GM19193 (cell line): ENCODE results near the gene CENPN.

Experiments used
- POLR2A ChIP-seq: IDR thresholded peaks from 4 replicates; pipeline ENCODE4 v1.6.1; 2011; ENCODE audit not compliant: insufficient read depth, insufficient read length; ENCODE audit errors: extremely low read depth

CENPN gene

DNA sequence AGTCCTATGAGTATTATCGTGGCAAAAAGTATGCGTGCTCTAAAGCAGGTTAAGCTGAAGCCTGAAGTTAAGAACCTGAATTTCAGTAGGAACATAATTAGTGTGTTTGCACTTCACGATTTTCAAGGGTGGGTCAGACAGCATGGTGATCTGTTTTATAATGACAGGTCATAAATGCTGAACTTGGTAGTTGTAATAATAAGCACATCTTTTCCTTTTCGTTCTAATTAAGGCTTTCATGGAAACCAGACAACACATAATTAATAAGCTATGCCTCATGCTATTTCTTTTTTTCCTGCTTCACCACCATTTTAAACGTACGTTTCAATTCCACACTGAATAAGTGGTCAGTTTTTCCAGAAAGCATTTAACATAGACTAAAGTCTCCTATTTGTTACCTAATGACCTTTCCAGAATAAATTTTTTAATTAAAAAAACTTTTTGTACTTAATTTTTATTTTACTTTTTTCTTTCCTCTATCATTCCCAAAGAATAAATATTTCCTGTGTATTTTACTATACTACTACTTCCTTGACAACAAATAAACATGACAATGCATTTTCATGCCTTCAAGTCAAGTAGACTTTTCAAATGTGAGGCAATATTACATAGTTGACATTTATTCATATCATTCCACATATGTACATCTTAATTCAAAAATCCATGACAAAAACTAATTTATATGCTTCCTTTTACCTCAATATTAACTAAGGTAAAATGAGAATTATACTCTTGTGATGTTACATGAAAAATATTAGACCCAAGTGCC, 22.7 kb upstream of the CENPN start:
- TF ChIP-seq POLR2A, result no peak

DNA sequence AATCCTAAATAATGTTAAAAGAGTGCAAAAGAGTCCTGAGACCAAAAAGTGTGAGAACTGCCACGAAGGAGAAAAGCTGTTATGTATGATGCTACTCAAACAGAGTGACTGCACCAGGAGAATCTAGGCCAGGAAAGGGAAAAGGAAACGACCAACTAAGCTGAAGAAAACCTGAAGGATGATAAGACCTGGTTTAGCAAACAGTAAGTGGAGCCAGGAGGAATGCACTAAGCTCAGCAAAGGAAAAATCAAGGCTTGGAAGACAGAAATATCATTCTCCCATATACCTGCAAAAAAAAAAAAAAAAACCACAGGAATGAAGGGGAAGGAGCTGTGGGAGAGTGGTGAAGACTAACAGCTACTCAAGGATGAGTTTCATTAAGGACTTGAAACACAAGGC, 21.4 kb upstream of the CENPN start:
- TF ChIP-seq POLR2A, result no peak

- no peak for TF ChIP-seq POLR2A
These were observed 20.5 kb upstream of the CENPN start for GRCh38 chr16:80986557-80986956.

GRCh38 chr16:80988756-80989155, 18.3 kb upstream of the CENPN start:
- TF ChIP-seq POLR2A, result no peak

DNA sequence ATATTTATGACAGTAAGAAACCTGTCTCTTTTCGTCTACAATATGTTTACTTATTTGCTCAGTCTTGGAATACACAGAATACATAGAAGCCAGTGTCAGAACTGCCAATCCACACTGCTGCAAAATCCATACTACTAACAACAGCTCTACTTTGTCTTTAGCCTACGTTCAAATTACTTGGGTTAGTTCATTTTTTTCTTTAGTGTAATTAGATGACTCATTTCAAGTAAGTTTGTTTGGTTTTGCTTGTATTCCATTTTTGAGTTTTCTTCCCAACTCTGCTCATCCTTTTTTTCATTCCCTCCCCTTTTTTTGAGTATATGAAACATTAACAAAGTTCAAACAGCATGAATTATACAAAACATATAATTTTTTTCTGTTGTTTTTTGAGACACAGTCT, 17.2 kb upstream of the CENPN start:
- no peak for TF ChIP-seq POLR2A

DNA sequence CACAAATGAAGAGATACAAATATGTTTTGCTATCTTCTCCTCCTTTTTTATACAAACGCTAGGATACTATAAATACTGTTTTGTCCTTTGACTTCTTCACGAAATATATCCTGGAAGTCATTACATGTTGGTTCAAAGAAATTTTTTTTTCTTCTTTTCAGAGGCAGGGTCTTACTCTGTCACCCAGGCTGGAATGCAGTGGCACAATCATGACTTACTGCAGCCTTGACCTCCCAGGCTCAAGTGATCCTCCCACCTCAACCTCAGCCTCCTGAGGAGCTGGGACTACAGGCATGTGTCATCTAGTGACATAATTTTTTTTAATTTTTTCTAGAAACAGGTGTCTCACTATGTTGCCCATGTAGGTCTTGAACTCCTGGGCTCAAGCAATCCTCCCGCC, 16.4 kb upstream of the CENPN start:
- no peak for TF ChIP-seq POLR2A

GRCh38 chr16:80990978-80991377, 16.0 kb upstream of the CENPN start:
- no peak for TF ChIP-seq POLR2A

- TF ChIP-seq POLR2A, result no peak
These were observed 15.1 kb upstream of the CENPN start for GRCh38 chr16:80991792-80992430.

DNA sequence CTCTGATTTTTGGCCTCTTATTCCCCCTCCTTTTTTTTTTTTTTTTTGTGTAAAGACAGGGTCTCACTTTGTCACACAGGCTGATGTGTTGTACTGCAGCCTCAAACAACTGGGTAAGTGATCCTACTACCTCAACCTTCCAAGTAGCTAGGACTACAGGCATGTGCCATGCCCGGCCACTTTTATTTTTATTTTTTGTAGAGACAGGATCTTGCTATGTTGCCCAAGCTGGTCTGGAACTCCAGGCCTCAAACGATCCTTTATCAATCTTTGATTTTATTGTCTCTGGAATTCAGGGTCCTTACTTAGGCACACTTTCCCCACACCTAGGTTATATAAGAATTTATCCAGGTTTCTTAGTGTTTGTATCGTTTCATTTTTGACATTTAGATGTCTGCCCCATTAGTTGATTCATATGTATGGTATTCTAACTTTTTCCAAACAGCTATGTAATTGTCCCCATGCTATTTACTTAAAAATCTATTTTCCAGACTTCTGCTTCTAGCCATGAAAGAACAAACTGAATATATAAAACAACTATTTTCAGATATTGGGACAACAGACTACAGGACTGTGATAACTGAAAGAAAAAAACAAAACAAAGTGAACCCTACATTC, 14.2 kb upstream of the CENPN start:
- TF ChIP-seq POLR2A, result no peak

DNA sequence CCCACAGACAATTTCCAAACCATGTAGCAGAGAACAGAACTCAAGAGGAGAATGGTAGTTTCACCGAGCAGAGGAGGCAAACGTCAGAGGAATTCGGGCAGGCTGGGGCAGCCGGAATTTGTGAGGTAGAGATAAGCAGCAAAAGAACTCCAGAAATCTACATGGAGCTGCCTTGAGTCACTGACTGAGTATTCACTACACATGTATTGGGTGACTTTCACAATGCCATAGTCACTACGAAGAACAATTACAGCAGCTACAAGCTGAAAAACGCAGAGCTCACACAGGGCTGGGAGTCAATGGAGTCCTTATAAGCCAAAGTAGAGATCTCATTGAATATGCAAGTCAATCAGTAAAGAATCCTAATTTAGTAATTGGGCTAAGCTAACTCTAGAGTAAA, 13.7 kb upstream of the CENPN start:
- TF ChIP-seq POLR2A, result no peak

DNA sequence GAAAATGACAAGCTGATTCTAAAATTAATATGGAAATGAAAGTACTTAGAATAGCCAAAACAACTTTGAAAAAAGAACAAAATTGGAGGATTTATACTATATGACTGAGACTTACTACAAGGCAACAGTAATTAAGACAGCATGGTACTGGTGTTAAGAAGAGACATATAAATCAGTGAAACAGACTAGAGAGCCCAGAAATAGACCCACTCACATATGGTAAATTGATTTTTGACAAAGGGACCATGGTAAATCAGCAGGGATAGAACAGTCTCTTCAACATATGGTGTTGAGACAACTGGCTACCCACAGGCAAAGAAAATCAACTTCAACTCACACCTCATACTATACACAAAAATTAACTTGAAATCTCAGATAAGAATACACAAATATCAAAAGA, 13.2 kb upstream of the CENPN start:
- TF ChIP-seq POLR2A, result no peak

DNA sequence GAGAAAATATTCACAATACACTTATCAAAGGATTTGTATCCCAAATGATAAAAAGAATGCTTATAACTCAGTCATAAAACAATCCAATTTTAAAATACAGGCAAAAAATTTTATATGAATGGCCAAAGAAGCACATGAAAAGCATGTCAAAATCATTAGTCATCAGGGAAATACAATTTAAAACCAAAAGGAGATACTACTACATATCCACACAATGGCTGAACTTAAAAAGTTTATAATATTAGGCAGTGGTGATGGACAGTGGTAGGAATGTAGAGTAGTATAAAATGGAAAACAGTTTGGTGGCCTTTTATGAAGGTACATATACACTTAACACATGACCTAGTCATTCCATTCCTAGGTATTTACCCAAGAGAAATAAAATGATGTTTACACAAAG, 12.6 kb upstream of the CENPN start:
- TF ChIP-seq POLR2A, result no peak

DNA sequence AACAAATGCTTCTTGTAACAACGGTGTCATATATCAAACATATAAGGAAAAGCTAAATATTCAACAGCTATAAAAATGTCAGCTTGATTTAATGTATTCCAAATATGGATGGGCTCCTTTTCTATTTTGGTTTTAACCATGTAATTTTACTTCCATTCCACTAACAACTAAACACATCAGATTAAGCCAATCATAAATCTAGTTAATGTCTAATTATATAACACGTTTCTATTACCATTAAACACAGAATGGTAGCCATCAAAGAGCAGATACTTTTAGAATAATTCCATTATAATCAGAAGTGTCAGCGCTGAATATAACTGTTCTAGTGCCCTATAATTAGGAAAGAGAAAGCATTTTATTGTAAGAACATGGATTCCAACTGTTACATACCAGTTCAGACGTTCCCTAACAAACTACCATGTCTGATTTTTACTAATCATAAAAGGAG, 10.3 kb upstream of the CENPN start:
- no peak for TF ChIP-seq POLR2A

GRCh38 chr16:80997139-80997798, 9.7 kb upstream of the CENPN start:
- TF ChIP-seq POLR2A, result no peak

DNA sequence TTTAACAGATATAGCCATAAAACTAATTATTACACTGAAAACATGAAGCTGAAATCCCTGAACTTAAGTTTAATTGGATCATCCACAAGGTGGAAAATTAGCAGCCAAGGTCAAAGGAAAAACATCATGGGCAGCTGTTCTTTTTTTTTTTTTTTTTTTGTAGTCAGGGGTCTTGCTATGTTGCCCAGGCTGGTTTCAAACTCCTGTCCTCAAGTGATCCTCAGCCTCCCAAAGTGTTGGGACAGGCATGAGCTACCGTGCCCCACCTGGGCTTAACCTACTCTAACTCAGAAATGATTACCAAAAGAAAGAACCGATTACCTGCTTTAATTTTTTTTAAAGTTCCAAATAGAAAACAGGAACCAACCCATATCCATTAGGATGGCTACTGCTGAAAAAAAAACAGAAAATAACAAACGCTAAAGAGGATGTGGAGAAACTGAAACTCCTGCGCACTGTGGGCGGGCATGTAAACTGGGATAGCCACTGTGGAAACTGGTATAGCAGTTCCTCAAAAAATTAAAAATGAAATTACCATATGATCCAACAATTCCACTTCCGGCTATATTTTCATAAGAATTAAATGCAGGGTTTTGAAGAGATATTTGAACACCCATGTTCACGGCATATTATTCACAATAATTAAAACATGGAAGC, 8.9 kb upstream of the CENPN start:
- TF ChIP-seq POLR2A, result no peak
